ENCODE data around the gene KDM4C. TPM values are rescaled to one million over a fixed set of nuclear protein-coding genes. Genes with fewer than 3 reads are reported as not detected.
"Not testable (repeated sequence)": the region's sequence is repeated elsewhere in the genome, so short reads cannot be mapped to it uniquely, and the experiment has no call there.

The KDM4C gene
- total RNA-seq, 2 donors from 2014 or later: 45.4 to 59.9 TPM

- ATAC-seq (peak in 1 of 2 donors; percentile 48), DNase-seq (ENCODE audit: low spot score in 2 of 2) (no peak)
- H3K36me3 Mint-ChIP-seq: no peaks in the 10 kb centered on the region
- peak overlapping the region in 1 of 2 donors; percentile 75 for H3K27ac Mint-ChIP-seq
- no peaks in the 10 kb centered on the region for H3K9me3 Mint-ChIP-seq
Measured at GRCh38 chr9:6782981-6783380, 25.2 kb downstream of the KDM4C start.

DNA sequence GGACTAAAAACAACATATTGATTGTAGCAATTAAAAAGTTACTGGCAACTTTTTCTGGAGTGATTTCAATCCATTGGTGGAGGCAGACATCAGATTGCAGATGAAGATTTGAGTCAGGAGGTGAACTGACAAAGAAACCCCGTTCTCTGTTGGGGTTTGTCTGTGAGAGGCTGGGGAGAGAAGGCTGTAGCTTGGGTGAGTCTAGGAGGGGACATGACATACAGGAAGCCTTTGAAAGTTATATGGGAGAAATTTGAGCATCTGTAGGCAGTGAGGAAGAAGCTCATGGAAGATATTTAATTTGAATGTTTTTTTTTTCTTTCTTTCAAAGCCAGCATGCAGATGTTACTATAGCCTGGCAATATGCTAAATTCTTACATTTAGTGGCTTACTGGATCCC lies 26.0 kb downstream of the KDM4C start:
- peak in 1 of 2 donors; percentile 49 for ATAC-seq
- Mint-ChIP-seq H3K36me3 (peaks cover 0 to 4% of the 10 kb centered on the region in 2 donors), H3K9me3 (no peaks in the 10 kb centered on the region), H3K27ac (peak overlapping the region in 1 of 2 donors; percentile 75)
- no peak for DNase-seq (ENCODE audit: low spot score in 2 of 2)

DNA sequence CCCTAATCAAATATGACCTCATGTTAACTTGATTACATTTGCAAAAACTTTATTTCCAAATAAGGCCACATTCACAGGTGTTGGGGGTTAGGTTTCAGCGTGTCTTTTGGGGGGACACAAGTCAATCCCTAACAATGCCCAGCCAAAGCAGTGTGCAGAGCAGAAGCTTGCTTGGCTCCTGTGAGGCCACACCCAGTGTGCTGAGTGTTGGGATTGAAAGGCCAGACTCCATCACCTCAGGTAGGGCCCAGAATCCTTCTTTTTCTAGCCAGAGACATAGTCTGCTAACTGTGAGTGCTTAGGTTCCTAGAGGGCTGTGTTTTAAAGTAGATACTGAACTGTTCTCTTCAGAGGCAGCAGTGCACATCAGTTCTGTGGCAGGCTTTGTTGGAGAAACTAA lies 27.9 kb downstream of the KDM4C start:
- no peak for ATAC-seq
- no peak for DNase-seq (ENCODE audit: low spot score in 2 of 2)
- H3K36me3 Mint-ChIP-seq: peaks cover 0 to 5% of the 10 kb centered on the region in 2 donors
- no peak overlapping the region for H3K27ac Mint-ChIP-seq
- no peaks in the 10 kb centered on the region for H3K9me3 Mint-ChIP-seq

GRCh38 chr9:6787793-6788161 lies 30.0 kb downstream of the KDM4C start:
- peaks cover 0 to 8% of the 10 kb centered on the region in 2 donors for H3K36me3 Mint-ChIP-seq
- H3K9me3 Mint-ChIP-seq: no peaks in the 10 kb centered on the region
- DNase-seq (ENCODE audit: low spot score in 2 of 2) (no peak), ATAC-seq (no peak)
- H3K27ac Mint-ChIP-seq: peak overlapping the region in 1 of 2 donors; percentile 9

- ATAC-seq (no peak), DNase-seq (ENCODE audit: low spot score in 2 of 2) (no peak)
- Mint-ChIP-seq H3K9me3 (no peaks in the 10 kb centered on the region), H3K27ac (peak overlapping the region in 1 of 2 donors; percentile 9), H3K36me3 (peaks cover 0 to 11% of the 10 kb centered on the region in 2 donors)
Measured at GRCh38 chr9:6788162-6789016, 30.6 kb downstream of the KDM4C start.

DNA sequence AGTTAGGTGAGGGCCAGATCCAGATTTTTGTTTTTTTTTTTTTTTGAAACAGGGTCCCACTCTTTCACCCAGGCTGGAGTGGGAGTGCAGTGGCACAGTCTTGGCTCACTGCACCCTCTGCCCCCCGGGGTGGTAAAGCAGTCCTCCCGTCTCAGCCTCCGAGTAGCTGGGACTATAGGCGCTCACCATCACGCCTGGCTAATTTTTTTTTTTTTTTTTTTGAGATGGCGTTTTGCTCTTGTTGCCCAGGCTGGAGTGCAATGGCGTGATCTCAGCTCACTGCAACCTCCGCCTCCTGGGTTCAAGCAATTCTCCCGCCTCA lies 31.2 kb downstream of the KDM4C start:
- peak overlapping the region in 1 of 2 donors; percentile 9 for H3K27ac Mint-ChIP-seq
- not testable (repeated sequence) for H3K9me3 Mint-ChIP-seq; ATAC-seq; DNase-seq (ENCODE audit: low spot score in 2 of 2)
- H3K36me3 Mint-ChIP-seq: peaks cover under 1 to 16% of the 10 kb centered on the region in 2 donors

DNA sequence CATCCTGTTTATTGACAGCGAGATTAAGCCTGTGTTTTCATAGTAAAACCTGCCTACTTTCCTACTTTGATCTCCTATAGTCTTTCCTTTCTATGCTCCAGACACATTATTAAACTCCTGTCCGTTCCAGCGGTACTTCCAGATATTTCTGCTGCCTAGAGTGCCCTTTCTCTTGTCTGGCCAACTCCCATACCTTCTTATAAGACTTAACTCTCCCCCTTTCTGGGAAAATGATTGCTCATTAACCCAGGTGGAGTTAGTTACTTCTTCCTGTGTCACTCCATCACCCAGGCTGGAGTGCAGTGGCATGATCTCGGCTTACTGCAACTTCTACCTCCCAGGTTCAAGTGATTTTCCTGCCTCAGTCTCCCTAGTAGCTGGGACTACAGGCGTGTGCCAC lies 33.1 kb downstream of the KDM4C start:
- Mint-ChIP-seq H3K36me3 (peaks cover 6 to 23% of the 10 kb centered on the region in 2 donors), H3K9me3 (no peaks in the 10 kb centered on the region), H3K27ac (peak overlapping the region; percentile 68)
- DNase-seq (ENCODE audit: low spot score in 2 of 2): no peak
- ATAC-seq: no peak

DNA sequence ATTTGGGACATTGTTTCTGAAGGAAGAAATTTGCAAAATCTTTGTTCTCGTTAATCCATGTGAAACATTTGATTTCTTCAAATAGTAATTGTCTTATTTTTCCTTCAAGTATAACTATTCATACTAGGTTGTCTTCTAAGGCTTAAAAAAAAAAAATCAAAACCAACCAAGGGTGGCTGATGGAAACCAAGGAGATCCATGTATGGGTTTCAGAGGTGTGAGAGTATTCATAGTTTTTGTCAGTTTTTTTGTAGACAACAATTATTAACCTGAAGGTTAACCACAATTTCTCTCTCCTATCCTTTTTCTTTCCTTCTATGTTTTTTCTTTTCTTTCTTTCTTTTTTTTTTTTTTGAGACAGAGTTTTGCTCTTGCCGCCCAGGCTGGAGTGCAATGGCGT lies 35.4 kb downstream of the KDM4C start:
- no peak for DNase-seq (ENCODE audit: low spot score in 2 of 2)
- peaks cover 6 to 35% of the 10 kb centered on the region in 2 donors for H3K36me3 Mint-ChIP-seq
- no peaks in the 10 kb centered on the region for H3K9me3 Mint-ChIP-seq
- H3K27ac Mint-ChIP-seq: no peak overlapping the region
- no peak for ATAC-seq

DNA sequence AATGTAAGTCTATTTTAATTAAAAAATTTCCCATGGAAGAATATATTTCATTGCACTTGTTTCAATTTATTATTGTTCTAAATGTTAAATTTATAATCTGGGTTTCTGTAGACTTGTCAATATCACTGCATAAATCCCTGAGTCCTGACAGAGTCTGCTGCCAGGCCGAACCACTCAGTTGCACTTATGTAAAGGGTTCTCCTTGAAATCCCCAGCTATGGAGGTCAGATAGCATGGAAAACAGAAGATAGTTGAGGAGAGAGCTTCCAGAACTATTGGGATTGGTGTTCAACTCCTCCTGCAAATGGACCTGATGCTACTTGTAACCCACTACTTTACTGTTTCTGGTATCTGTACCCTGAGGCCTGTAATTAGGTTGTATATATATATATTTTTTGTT lies 37.2 kb downstream of the KDM4C start:
- Mint-ChIP-seq H3K36me3 (peaks cover 6 to 31% of the 10 kb centered on the region in 2 donors), H3K9me3 (no peaks in the 10 kb centered on the region), H3K27ac (no peak overlapping the region)
- no peak for ATAC-seq
- no peak for DNase-seq (ENCODE audit: low spot score in 2 of 2)

DNA sequence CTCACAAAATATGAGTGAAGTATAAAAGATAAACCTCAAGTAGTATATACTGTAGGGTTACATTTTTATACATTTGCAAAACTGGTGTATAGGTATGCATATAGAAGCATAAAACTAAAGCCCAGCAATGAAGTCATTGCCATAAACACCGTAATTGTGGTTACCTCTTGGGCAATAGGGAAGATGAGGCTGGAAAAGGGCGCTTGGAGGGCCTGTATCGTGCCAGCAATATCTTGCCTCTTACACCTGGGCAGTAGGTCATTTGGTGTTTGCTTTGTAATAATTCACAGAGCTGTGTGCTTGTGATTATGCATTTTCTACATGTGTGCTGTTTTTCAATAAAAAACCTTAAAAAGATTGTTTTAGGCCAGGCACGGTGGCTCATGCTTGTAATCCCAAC lies 45.2 kb downstream of the KDM4C start:
- H3K36me3 Mint-ChIP-seq: peaks cover 0 to 3% of the 10 kb centered on the region in 2 donors
- DNase-seq (ENCODE audit: low spot score in 2 of 2) (no peak), ATAC-seq (no peak)
- no peak overlapping the region for H3K27ac Mint-ChIP-seq
- H3K9me3 Mint-ChIP-seq: no peaks in the 10 kb centered on the region

GRCh38 chr9:6805532-6805931 lies 47.8 kb downstream of the KDM4C start:
- Mint-ChIP-seq H3K36me3 (no peaks in the 10 kb centered on the region), H3K27ac (no peak overlapping the region), H3K9me3 (no peaks in the 10 kb centered on the region)
- DNase-seq (ENCODE audit: low spot score in 2 of 2): no peak
- no peak for ATAC-seq

DNA sequence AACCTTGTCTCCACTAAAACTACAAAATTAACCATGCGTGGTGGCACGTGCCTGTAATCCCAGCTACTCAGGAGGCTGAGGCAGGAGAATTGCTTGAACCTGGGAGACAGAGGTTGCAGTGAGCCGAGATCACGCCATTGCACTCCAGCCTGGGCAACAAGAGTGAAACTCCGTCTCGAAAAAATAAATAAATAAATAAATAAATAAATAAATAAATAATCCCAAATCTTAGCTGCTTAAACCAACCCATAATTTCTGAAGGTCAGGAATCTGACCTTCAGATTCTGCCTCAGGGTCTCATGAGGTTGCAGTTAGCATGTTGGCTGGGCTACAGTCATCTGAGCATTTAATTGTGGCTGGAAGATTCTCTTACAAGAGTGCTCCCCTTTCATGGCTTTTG lies 48.5 kb downstream of the KDM4C start:
- not testable (repeated sequence) for H3K9me3 Mint-ChIP-seq; DNase-seq (ENCODE audit: low spot score in 2 of 2); ATAC-seq; H3K36me3 Mint-ChIP-seq
- H3K27ac Mint-ChIP-seq: peak overlapping the region in 1 of 2 donors; percentile 44

GRCh38 chr9:6807669-6808068 lies 49.9 kb downstream of the KDM4C start:
- DNase-seq (ENCODE audit: low spot score in 2 of 2); ATAC-seq; H3K36me3 Mint-ChIP-seq; H3K27ac Mint-ChIP-seq; H3K9me3 Mint-ChIP-seq: not testable (repeated sequence)

DNA sequence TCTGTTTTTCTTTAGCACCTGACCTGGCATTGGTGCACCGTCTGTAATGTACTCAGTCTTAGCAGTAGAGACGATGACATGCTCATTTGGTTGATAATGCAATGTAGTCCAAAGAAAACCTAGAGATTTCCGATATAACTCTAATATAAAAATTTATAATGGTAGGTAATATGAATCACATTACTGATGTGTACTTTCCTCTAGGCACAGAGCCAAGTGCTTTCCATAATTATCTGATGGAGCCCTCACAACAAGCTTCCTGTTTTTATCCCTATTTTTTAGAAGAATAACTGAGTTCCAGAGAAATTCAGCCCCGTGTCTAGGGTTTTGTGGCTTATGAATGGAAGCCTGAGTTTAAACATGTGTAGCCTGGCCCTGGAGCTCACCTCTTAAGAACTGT lies 53.7 kb downstream of the KDM4C start:
- no peak for DNase-seq (ENCODE audit: low spot score in 2 of 2)

DNA sequence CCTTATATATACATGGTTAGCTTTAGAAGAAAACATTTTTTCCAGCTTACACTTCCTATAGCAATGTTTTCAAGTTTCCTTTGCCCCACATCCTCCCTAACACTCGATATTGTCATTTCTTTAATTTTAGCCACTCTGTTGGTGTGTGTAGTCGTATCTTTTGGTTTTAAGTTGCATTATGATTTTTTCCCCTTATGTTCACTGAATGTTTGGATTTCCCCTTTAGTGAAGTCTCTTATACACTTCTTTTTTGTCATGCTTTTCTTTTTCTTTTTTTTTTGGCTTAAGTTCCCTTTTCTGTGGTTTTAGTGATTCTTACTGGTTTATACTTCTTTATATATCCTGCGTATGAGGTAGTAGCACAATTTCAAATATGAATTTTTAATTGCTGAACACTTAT lies 58.8 kb downstream of the KDM4C start:
- peaks cover 6 to 16% of the 10 kb centered on the region in 2 donors for H3K36me3 Mint-ChIP-seq
- DNase-seq (ENCODE audit: low spot score in 2 of 2): no peak
- peaks cover 0 to 5% of the 10 kb centered on the region in 2 donors for H3K9me3 Mint-ChIP-seq
- peak in 1 of 2 donors; percentile 37 for ATAC-seq
- H3K27ac Mint-ChIP-seq: no peak overlapping the region

More for the DNA sequence above, 53.7 kb downstream of the KDM4C start:
- Mint-ChIP-seq H3K36me3 (no peaks in the 10 kb centered on the region), H3K9me3 (no peaks in the 10 kb centered on the region), H3K27ac (no peak overlapping the region)
- ATAC-seq: no peak

GRCh38 chr9:6818292-6818922 lies 60.6 kb downstream of the KDM4C start:
- H3K27ac Mint-ChIP-seq: no peak overlapping the region
- ATAC-seq (no peak), DNase-seq (ENCODE audit: low spot score in 2 of 2) (no peak)
- peaks cover 6 to 16% of the 10 kb centered on the region in 2 donors for H3K36me3 Mint-ChIP-seq
- peaks cover 0 to 5% of the 10 kb centered on the region in 2 donors for H3K9me3 Mint-ChIP-seq

- Mint-ChIP-seq H3K9me3 (peaks cover 0 to 5% of the 10 kb centered on the region in 2 donors), H3K36me3 (peaks cover 6 to 16% of the 10 kb centered on the region in 2 donors), H3K27ac (no peak overlapping the region)
- ATAC-seq (no peak), DNase-seq (ENCODE audit: low spot score in 2 of 2) (no peak)
Measured at GRCh38 chr9:6819112-6819511, 61.3 kb downstream of the KDM4C start.

DNA sequence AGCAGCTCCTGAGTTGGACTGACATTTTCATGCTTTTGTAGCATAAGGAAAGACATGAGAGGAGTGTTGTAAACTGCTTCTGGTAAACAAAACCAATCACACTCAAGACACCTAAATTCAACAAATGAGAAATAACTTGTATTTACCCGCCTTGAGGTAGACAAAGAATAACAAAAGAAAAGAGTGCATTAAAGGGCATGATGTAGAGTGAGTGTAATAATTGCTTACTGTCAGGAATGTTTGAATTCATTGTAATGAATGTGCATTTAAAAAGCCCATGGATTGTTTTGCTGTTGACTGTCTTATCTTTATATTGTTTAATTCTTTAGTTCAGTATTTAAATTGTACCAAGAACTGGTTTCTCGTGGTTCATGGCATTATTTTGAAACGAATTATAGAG lies 61.8 kb downstream of the KDM4C start:
- DNase-seq (ENCODE audit: low spot score in 2 of 2) (no peak), ATAC-seq (no peak)
- Mint-ChIP-seq H3K27ac (no peak overlapping the region), H3K9me3 (peaks cover 0 to 5% of the 10 kb centered on the region in 2 donors), H3K36me3 (peaks cover 6 to 16% of the 10 kb centered on the region in 2 donors)

Measured in activated naive CD4-positive, alpha-beta T cell treated with anti-CD3 and anti-CD28 coated beads, Interleukin-2, amount 50 U/mL, for 72 hours (primary cell).